ENCODE measurements around the gene BUD23. TPM values are rescaled to one million over a fixed set of nuclear protein-coding genes. Genes with fewer than 3 reads are reported as not detected.
"Not testable (repeated sequence)": the region's sequence is repeated elsewhere in the genome, so short reads cannot be mapped to it uniquely, and the experiment has no call there.

Gene BUD23
- total RNA-seq, 1 donor from 2014 or later: 56.7 TPM

GRCh38 chr7:73674468-73675124 is 8.8 kb upstream of the BUD23 start:
- no peak overlapping the region for H3K4me3 Mint-ChIP-seq (ENCODE audit: unreplicated experiment)
- peaks cover 3% of the 10 kb centered on the region for H3K4me1 Mint-ChIP-seq (ENCODE audit: unreplicated experiment)
- no peak for TF ChIP-seq CTCF (IDR thresholded peaks at IDR 0.05)
- peaks cover 14% of the 10 kb centered on the region for H3K36me3 Mint-ChIP-seq (ENCODE audit: unreplicated experiment)
- no peak for DNase-seq (ENCODE audit: extremely low spot score, unreplicated experiment)
- H3K27me3 Mint-ChIP-seq (ENCODE audit: unreplicated experiment): no peaks in the 10 kb centered on the region
- no peaks in the 10 kb centered on the region for H3K9me3 Mint-ChIP-seq (ENCODE audit: unreplicated experiment)
- no peak overlapping the region for H3K27ac Mint-ChIP-seq (ENCODE audit: unreplicated experiment)

- not testable (repeated sequence) for DNase-seq (ENCODE audit: extremely low spot score, unreplicated experiment); H3K4me3 Mint-ChIP-seq (ENCODE audit: unreplicated experiment); H3K27me3 Mint-ChIP-seq (ENCODE audit: unreplicated experiment); H3K27ac Mint-ChIP-seq (ENCODE audit: unreplicated experiment); H3K9me3 Mint-ChIP-seq (ENCODE audit: unreplicated experiment)
- Mint-ChIP-seq H3K4me1 (ENCODE audit: unreplicated experiment) (peaks cover 13% of the 10 kb centered on the region), H3K36me3 (ENCODE audit: unreplicated experiment) (peaks cover 14% of the 10 kb centered on the region)
Observed at GRCh38 chr7:73676062-73676461, 7.3 kb upstream of the BUD23 start.

GRCh38 chr7:73678862-73679261 is 4.5 kb upstream of the BUD23 start:
- Mint-ChIP-seq H3K27ac (ENCODE audit: unreplicated experiment) (no peak overlapping the region), H3K27me3 (ENCODE audit: unreplicated experiment) (no peaks in the 10 kb centered on the region), H3K4me3 (ENCODE audit: unreplicated experiment) (no peak overlapping the region), H3K36me3 (ENCODE audit: unreplicated experiment) (peaks cover 10% of the 10 kb centered on the region), H3K9me3 (ENCODE audit: unreplicated experiment) (no peaks in the 10 kb centered on the region), H3K4me1 (ENCODE audit: unreplicated experiment) (peaks cover 29% of the 10 kb centered on the region)
- DNase-seq (ENCODE audit: extremely low spot score, unreplicated experiment): no peak
- no peak for TF ChIP-seq CTCF (IDR thresholded peaks at IDR 0.05)

DNA sequence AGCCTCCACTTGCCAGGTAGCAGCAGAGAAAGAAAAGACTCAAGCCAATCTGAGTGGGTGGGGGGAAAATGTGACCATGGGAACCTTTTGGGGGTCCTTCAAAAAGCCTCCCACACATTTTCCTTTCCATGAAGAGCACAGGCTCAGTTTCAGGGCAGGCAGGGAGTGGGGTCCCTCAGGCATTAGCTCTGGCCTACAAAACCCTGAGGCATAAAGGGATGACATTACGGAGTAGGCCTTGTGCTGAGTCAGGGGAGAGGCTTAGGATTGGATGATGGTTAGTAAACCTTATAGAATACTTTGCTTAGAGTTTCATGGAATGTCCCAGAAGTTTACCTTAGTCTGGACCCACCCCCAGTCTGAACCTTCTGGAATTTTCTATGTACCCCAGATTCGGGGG is 3.7 kb upstream of the BUD23 start:
- peaks cover 10% of the 10 kb centered on the region for H3K36me3 Mint-ChIP-seq (ENCODE audit: unreplicated experiment)
- no peak overlapping the region for H3K4me3 Mint-ChIP-seq (ENCODE audit: unreplicated experiment)
- no peak overlapping the region for H3K27ac Mint-ChIP-seq (ENCODE audit: unreplicated experiment)
- peaks cover 33% of the 10 kb centered on the region for H3K4me1 Mint-ChIP-seq (ENCODE audit: unreplicated experiment)
- H3K27me3 Mint-ChIP-seq (ENCODE audit: unreplicated experiment): no peaks in the 10 kb centered on the region
- TF ChIP-seq CTCF (IDR thresholded peaks at IDR 0.05): no peak
- H3K9me3 Mint-ChIP-seq (ENCODE audit: unreplicated experiment): no peaks in the 10 kb centered on the region
- DNase-seq (ENCODE audit: extremely low spot score, unreplicated experiment): no peak

DNA sequence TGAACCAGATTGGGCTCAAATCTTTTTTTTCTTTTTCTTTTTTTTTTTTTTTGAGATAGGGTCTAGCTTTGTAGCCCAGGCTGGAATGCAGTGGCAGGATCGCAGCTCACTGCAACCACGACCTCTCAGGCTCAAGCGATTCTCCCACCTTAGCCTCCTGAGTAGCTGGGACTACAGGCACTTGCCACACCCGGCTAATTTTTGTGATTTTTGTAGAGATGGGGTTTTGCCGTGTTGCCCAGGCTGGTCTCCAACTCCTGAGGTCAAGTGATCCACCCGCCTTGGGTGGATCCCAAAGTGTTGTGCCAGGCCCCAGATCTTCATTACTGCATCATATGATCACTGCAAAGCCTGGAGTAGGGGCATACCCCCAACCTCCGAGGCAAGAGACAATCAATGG is 2.9 kb upstream of the BUD23 start:
- TF ChIP-seq CTCF (IDR thresholded peaks at IDR 0.05): no peak
- no peaks in the 10 kb centered on the region for H3K9me3 Mint-ChIP-seq (ENCODE audit: unreplicated experiment)
- H3K27me3 Mint-ChIP-seq (ENCODE audit: unreplicated experiment): no peaks in the 10 kb centered on the region
- no peak overlapping the region for H3K27ac Mint-ChIP-seq (ENCODE audit: unreplicated experiment)
- peak overlapping the region; percentile 95 for H3K4me3 Mint-ChIP-seq (ENCODE audit: unreplicated experiment)
- H3K36me3 Mint-ChIP-seq (ENCODE audit: unreplicated experiment): peaks cover 10% of the 10 kb centered on the region
- peaks cover 33% of the 10 kb centered on the region for H3K4me1 Mint-ChIP-seq (ENCODE audit: unreplicated experiment)
- no peak for DNase-seq (ENCODE audit: extremely low spot score, unreplicated experiment)

Measured in osteocyte (in vitro differentiated cells).